ENCODE results near the gene WT1.

WT1 gene

GRCh38 chr11:32438346-32438865 is 3.1 kb upstream of the WT1 start:
- DNase-seq (ENCODE audit: low spot score), result no peak

- no peak for DNase-seq (ENCODE audit: low spot score)
Measured at GRCh38 chr11:32437495-32438345, 2.4 kb upstream of the WT1 start.

GRCh38 chr11:32436751-32437494 is 1.6 kb upstream of the WT1 start:
- no peak for DNase-seq (ENCODE audit: low spot score)

- no peak for DNase-seq (ENCODE audit: low spot score)
Measured at GRCh38 chr11:32435942-32436750, 807 bp upstream of the WT1 start.

GRCh38 chr11:32435152-32435480 is 223 bp downstream of the WT1 start:
- no peak for DNase-seq (ENCODE audit: low spot score)

GRCh38 chr11:32434356-32435151 is 785 bp downstream of the WT1 start:
- no peak for DNase-seq (ENCODE audit: low spot score)

- DNase-seq (ENCODE audit: low spot score), result no peak
Measured at GRCh38 chr11:32433914-32434355, 1.4 kb downstream of the WT1 start.

- DNase-seq (ENCODE audit: low spot score), result no peak
Measured at GRCh38 chr11:32433101-32433913, 2.0 kb downstream of the WT1 start.

- no peak for DNase-seq (ENCODE audit: low spot score)
Measured at GRCh38 chr11:32432565-32432964, 2.8 kb downstream of the WT1 start.

GRCh38 chr11:32430568-32431381 is 4.6 kb downstream of the WT1 start:
- DNase-seq (ENCODE audit: low spot score), result no peak

GRCh38 chr11:32429477-32429876 is 5.9 kb downstream of the WT1 start:
- DNase-seq (ENCODE audit: low spot score), result no peak

GRCh38 chr11:32428665-32429303 is 6.6 kb downstream of the WT1 start:
- DNase-seq (ENCODE audit: low spot score), result no peak

GRCh38 chr11:32427935-32428664 is 7.2 kb downstream of the WT1 start:
- DNase-seq (ENCODE audit: low spot score), result no peak

GRCh38 chr11:32427616-32427934 is 7.8 kb downstream of the WT1 start:
- no peak for DNase-seq (ENCODE audit: low spot score)

GRCh38 chr11:32426819-32427615 is 8.3 kb downstream of the WT1 start:
- no peak for DNase-seq (ENCODE audit: low spot score)

- DNase-seq (ENCODE audit: low spot score), result no peak
Measured at GRCh38 chr11:32426192-32426591, 9.1 kb downstream of the WT1 start.

GRCh38 chr11:32425761-32426160 is 9.6 kb downstream of the WT1 start:
- DNase-seq (ENCODE audit: low spot score), result no peak

GRCh38 chr11:32422545-32422944 is 12.8 kb downstream of the WT1 start:
- DNase-seq (ENCODE audit: low spot score), result no peak
